ENCODE measurements around the gene ZSCAN22.
A peak's percentile ranks its signal among the peaks of the same experiment; 100 is the strongest.
"Not testable (repeated sequence)": the region's sequence is repeated elsewhere in the genome, so short reads cannot be mapped to it uniquely, and the experiment has no call there.

Gene ZSCAN22

GRCh38 chr19:58372311-58373133 is 45.7 kb downstream of the ZSCAN22 start:
- no peaks in the 10 kb centered on the region for H3K27me3 ChIP-seq (ENCODE audit: control insufficient read depth, insufficient read depth, low read length, poor library complexity, severe bottlenecking)
- no peaks in the 10 kb centered on the region for H3K9me3 ChIP-seq (ENCODE audit: control insufficient read depth, low read length)
- H3K4me3 ChIP-seq (ENCODE audit: insufficient read depth, low read depth, low read length) = no peak overlapping the region
- no peak overlapping the region for H3K27ac ChIP-seq (ENCODE audit: insufficient read depth, low read depth, low read length, poor library complexity, severe bottlenecking)
- WGBS, 2 experiments = 79 to 80% methylated on average over 15 of the region's 15 CpGs
- no peaks in the 10 kb centered on the region for H3K36me3 ChIP-seq (ENCODE audit: control insufficient read depth, insufficient read depth, low read length)
- H3K4me1 ChIP-seq (ENCODE audit: control insufficient read depth, insufficient read depth, low read length) = no peaks in the 10 kb centered on the region

- 96 to 98% methylated on average over 3 to 4 of the region's 4 CpGs for WGBS, 2 experiments
These were observed 47.4 kb downstream of the ZSCAN22 start for GRCh38 chr19:58374200-58374599.

GRCh38 chr19:58376724-58377123 is 49.9 kb downstream of the ZSCAN22 start:
- not testable (repeated sequence) for H3K9me3 ChIP-seq (ENCODE audit: control insufficient read depth, low read length); H3K4me3 ChIP-seq (ENCODE audit: insufficient read depth, low read depth, low read length); H3K27me3 ChIP-seq (ENCODE audit: control insufficient read depth, insufficient read depth, low read length, poor library complexity, severe bottlenecking); H3K27ac ChIP-seq (ENCODE audit: insufficient read depth, low read depth, low read length, poor library complexity, severe bottlenecking); H3K36me3 ChIP-seq (ENCODE audit: control insufficient read depth, insufficient read depth, low read length)
- H3K4me1 ChIP-seq (ENCODE audit: control insufficient read depth, insufficient read depth, low read length) = peaks cover 10% of the 10 kb centered on the region
- WGBS, 2 experiments = 78 to 90% methylated on average over 7 of the region's 7 CpGs

More at GRCh38 chr19:58374200-58374599, 47.4 kb downstream of the ZSCAN22 start:
- Histone ChIP-seq H3K27ac (ENCODE audit: insufficient read depth, low read depth, low read length, poor library complexity, severe bottlenecking) (no peak overlapping the region), H3K9me3 (ENCODE audit: control insufficient read depth, low read length) (no peaks in the 10 kb centered on the region), H3K27me3 (ENCODE audit: control insufficient read depth, insufficient read depth, low read length, poor library complexity, severe bottlenecking) (no peaks in the 10 kb centered on the region), H3K36me3 (ENCODE audit: control insufficient read depth, insufficient read depth, low read length) (no peaks in the 10 kb centered on the region), H3K4me1 (ENCODE audit: control insufficient read depth, insufficient read depth, low read length) (no peaks in the 10 kb centered on the region), H3K4me3 (ENCODE audit: insufficient read depth, low read depth, low read length) (no peak overlapping the region)

GRCh38 chr19:58379246-58379645 is 52.5 kb downstream of the ZSCAN22 start:
- H3K27ac ChIP-seq (ENCODE audit: insufficient read depth, low read depth, low read length, poor library complexity, severe bottlenecking) = no peak overlapping the region
- WGBS, 2 experiments = 92% methylated on average over 6 of the region's 6 CpGs
- no peak overlapping the region for H3K4me3 ChIP-seq (ENCODE audit: insufficient read depth, low read depth, low read length)

GRCh38 chr19:58380037-58380661 is 53.4 kb downstream of the ZSCAN22 start:
- H3K27ac ChIP-seq (ENCODE audit: insufficient read depth, low read depth, low read length, poor library complexity, severe bottlenecking) = peak overlapping the region; percentile 0

More at GRCh38 chr19:58379246-58379645, 52.5 kb downstream of the ZSCAN22 start:
- Histone ChIP-seq H3K36me3 (ENCODE audit: control insufficient read depth, insufficient read depth, low read length) (no peaks in the 10 kb centered on the region), H3K4me1 (ENCODE audit: control insufficient read depth, insufficient read depth, low read length) (peaks cover 11% of the 10 kb centered on the region), H3K27me3 (ENCODE audit: control insufficient read depth, insufficient read depth, low read length, poor library complexity, severe bottlenecking) (no peaks in the 10 kb centered on the region), H3K9me3 (ENCODE audit: control insufficient read depth, low read length) (no peaks in the 10 kb centered on the region)

GRCh38 chr19:58380662-58381459 is 54.1 kb downstream of the ZSCAN22 start, which contains the start of gene ZNF837:
Gene ZNF837, minus strand, starts transcription at chr19:58381030. Its CDS starts 11,698 bp downstream, at chr19:58369332.
- no peaks in the 10 kb centered on the region for H3K36me3 ChIP-seq (ENCODE audit: control insufficient read depth, insufficient read depth, low read length)
- no peaks in the 10 kb centered on the region for H3K9me3 ChIP-seq (ENCODE audit: control insufficient read depth, low read length)
- WGBS, 2 experiments = 0% methylated on average over 83 of the region's 83 CpGs
- H3K27me3 ChIP-seq (ENCODE audit: control insufficient read depth, insufficient read depth, low read length, poor library complexity, severe bottlenecking) = no peaks in the 10 kb centered on the region
- H3K4me1 ChIP-seq (ENCODE audit: control insufficient read depth, insufficient read depth, low read length) = peaks cover 16% of the 10 kb centered on the region
- peak within 1 kb of the TSS; percentile 67 for H3K4me3 ChIP-seq (ENCODE audit: insufficient read depth, low read depth, low read length)
- peak within 1 kb of the TSS; percentile 0 for H3K27ac ChIP-seq (ENCODE audit: insufficient read depth, low read depth, low read length, poor library complexity, severe bottlenecking)

More at GRCh38 chr19:58380037-58380661, 53.4 kb downstream of the ZSCAN22 start:
- Histone ChIP-seq H3K9me3 (ENCODE audit: control insufficient read depth, low read length) (no peaks in the 10 kb centered on the region), H3K4me1 (ENCODE audit: control insufficient read depth, insufficient read depth, low read length) (peaks cover 11% of the 10 kb centered on the region), H3K36me3 (ENCODE audit: control insufficient read depth, insufficient read depth, low read length) (no peaks in the 10 kb centered on the region), H3K4me3 (ENCODE audit: insufficient read depth, low read depth, low read length) (peak overlapping the region; percentile 67), H3K27me3 (ENCODE audit: control insufficient read depth, insufficient read depth, low read length, poor library complexity, severe bottlenecking) (no peaks in the 10 kb centered on the region)
- 11 to 13% methylated on average over 24 of the region's 24 CpGs for WGBS, 2 experiments

- H3K4me1 ChIP-seq (ENCODE audit: control insufficient read depth, insufficient read depth, low read length) = peaks cover 19% of the 10 kb centered on the region
- WGBS, 2 experiments = 44 to 49% methylated on average over 22 to 25 of the region's 26 CpGs
- H3K27me3 ChIP-seq (ENCODE audit: control insufficient read depth, insufficient read depth, low read length, poor library complexity, severe bottlenecking) = no peaks in the 10 kb centered on the region
- H3K4me3 ChIP-seq (ENCODE audit: insufficient read depth, low read depth, low read length) = peak overlapping the region; percentile 67
- no peak overlapping the region for H3K27ac ChIP-seq (ENCODE audit: insufficient read depth, low read depth, low read length, poor library complexity, severe bottlenecking)
- no peaks in the 10 kb centered on the region for H3K9me3 ChIP-seq (ENCODE audit: control insufficient read depth, low read length)
- H3K36me3 ChIP-seq (ENCODE audit: control insufficient read depth, insufficient read depth, low read length) = no peaks in the 10 kb centered on the region
These were observed 54.8 kb downstream of the ZSCAN22 start for GRCh38 chr19:58381460-58382212.

- 94% methylated on average over 6 of the region's 6 CpGs for WGBS, 2 experiments
- Histone ChIP-seq H3K4me1 (ENCODE audit: control insufficient read depth, insufficient read depth, low read length) (peaks cover 24% of the 10 kb centered on the region), H3K9me3 (ENCODE audit: control insufficient read depth, low read length) (no peaks in the 10 kb centered on the region), H3K27ac (ENCODE audit: insufficient read depth, low read depth, low read length, poor library complexity, severe bottlenecking) (no peak overlapping the region), H3K36me3 (ENCODE audit: control insufficient read depth, insufficient read depth, low read length) (no peaks in the 10 kb centered on the region), H3K27me3 (ENCODE audit: control insufficient read depth, insufficient read depth, low read length, poor library complexity, severe bottlenecking) (no peaks in the 10 kb centered on the region), H3K4me3 (ENCODE audit: insufficient read depth, low read depth, low read length) (no peak overlapping the region)
These were observed 56.3 kb downstream of the ZSCAN22 start for GRCh38 chr19:58382997-58383603.

GRCh38 chr19:58385313-58385890 is 58.6 kb downstream of the ZSCAN22 start:
- H3K36me3 ChIP-seq (ENCODE audit: control insufficient read depth, insufficient read depth, low read length) = peaks cover 9% of the 10 kb centered on the region
- peaks cover 25% of the 10 kb centered on the region for H3K4me1 ChIP-seq (ENCODE audit: control insufficient read depth, insufficient read depth, low read length)
- peak overlapping the region; percentile 96 for H3K4me3 ChIP-seq (ENCODE audit: insufficient read depth, low read depth, low read length)
- 88 to 91% methylated on average over 9 of the region's 9 CpGs for whole genome bisulfite sequencing, 2 experiments
- H3K9me3 ChIP-seq (ENCODE audit: control insufficient read depth, low read length) = no peaks in the 10 kb centered on the region
- H3K27ac ChIP-seq (ENCODE audit: insufficient read depth, low read depth, low read length, poor library complexity, severe bottlenecking) = no peak overlapping the region
- H3K27me3 ChIP-seq (ENCODE audit: control insufficient read depth, insufficient read depth, low read length, poor library complexity, severe bottlenecking) = no peaks in the 10 kb centered on the region

All from ectodermal cell (in vitro differentiated cells).